Right lobe of liver (tissue), 6 donors: ENCODE measurements around the gene ZFYVE1. TPM values are rescaled to one million over a fixed set of nuclear protein-coding genes. Genes with fewer than 3 reads are reported as not detected.

Experiments used
- ATAC-seq, 4 donors: fragments of 200-7000 bp; cut with Tn5 transposase; one replicate each; pipeline ENCODE4 v1.9.1; 2020; ENCODE audit warnings: mild to moderate bottlenecking in 4 of 4, moderate library complexity in 4 of 4
- DNase-seq, 3 donors: peaks; one replicate each; pipeline ENCODE4 v3.0.0-alpha.2; 2020
- H3K27ac ChIP-seq, 3 donors: fragments of 200-600 bp; one replicate each; pipeline ENCODE4 v1.8.0; 2022
- H3K27me3 ChIP-seq, 2 donors: fragments of 200-600 bp; one replicate each; pipeline ENCODE4 v1.8.0; 2022
- H3K36me3 ChIP-seq, 4 donors: fragments of 200-600 bp; sonication (generic) in 1 of 4; one replicate each; pipeline versions ENCODE4 v1.5.1 to v1.8.0; 2017 to 2022; ENCODE audit warnings: control low read depth in 1 of 4
- H3K4me1 ChIP-seq, 4 donors: fragments of 200-600 bp; sonication (generic) in 1 of 4; one replicate each; pipeline versions ENCODE4 v1.5.1 to v1.8.0; 2017 to 2022; ENCODE audit warnings: control low read depth in 1 of 4
- H3K4me3 ChIP-seq, 3 donors: fragments of 200-600 bp; one replicate each; pipeline ENCODE4 v1.8.0; 2022
- H3K9me3 ChIP-seq, 4 donors: fragments of 200-600 bp; sonication (generic) in 1 of 4; one replicate each; pipeline versions ENCODE4 v1.5.1 to v1.8.0; 2017 to 2022; ENCODE audit warnings: control low read depth in 1 of 4
- CTCF ChIP-seq, 4 donors: fragments of 200-600 bp in 3 of 4; fragments of 450-650 bp in 1 of 4; IDR thresholded peaks; one replicate each; pipeline versions ENCODE4 v1.5.1 to v1.8.0; 2016 to 2022; ENCODE audit warnings: antibody characterized with exemption in 4 of 4, mild to moderate bottlenecking in 2 of 4
- POLR2A ChIP-seq: fragments of 450-650 bp; IDR thresholded peaks from one replicate; pipeline ENCODE4 v1.6.1; 2017; ENCODE audit warnings: antibody characterized with exemption, mild to moderate bottlenecking
- WGBS: methylation state at CpG from one replicate; pipeline ENCODE4 v1.1.6; 2018; ENCODE audit warnings: low coverage, low lambda C conversion rate; ENCODE audit not compliant: insufficient coverage; ENCODE audit errors: missing lambda C conversion rate; 5-methylcytosine and 5-hydroxymethylcytosine counted together
- intact Hi-C, 2 donors: fragments of 100-400 bp; cut with DNase I; formaldehyde crosslinking; loops; one replicate each; pipeline versions ENCODE4 v1.11.2 to v1.14.1; 2022
- total RNA-seq, 6 experiments: library from RNA; depleted of rRNA in 2 of 6; stranded (reverse); fragments of >200 nt in 2 of 6; fragmentation: NEBNext Ultra II Directional in 3 of 6; extraction: Animal tissue kit (Norgen Biotek cat#: 25700) in 3 of 6; gene quantifications; one replicate each; pipeline versions ENCODE4 v1.1.0 to v1.2.4, GENCODE V29; 2016 to 2023
- donor health status: DM: no; HTN: yes; CAD: no.
- donor health status: DM: no; HTN: no; CAD: no.
- donor health status: DM: no; HTN: no; CAD: no.
- donor health status: DM: no; HTN: yes; CAD: no.
- donor health status: DM: no; HTN: yes; CAD: no.

ZFYVE1 gene
- total RNA-seq, 6 experiments from 2014 or later, result 9.9 to 14.3 (median 11.4) TPM

- H3K27me3 ChIP-seq, result no peaks in the 10 kb centered on the region
- H3K9me3 ChIP-seq, result no peaks in the 10 kb centered on the region
- TF ChIP-seq POLR2A, result no peak
- no peak for TF ChIP-seq CTCF (IDR thresholded peaks at IDR 0.05)
- DNase-seq (no peak), ATAC-seq (no peak)
- intact Hi-C loops, result no loop called here
- H3K36me3 ChIP-seq, result peaks cover 0 to 13% (median 9%) of the 10 kb centered on the region in 4 donors
- H3K27ac ChIP-seq, result peak overlapping the region in 1 of 3 donors; percentile 39
- peaks cover 0 to 26% (median 12%) of the 10 kb centered on the region in 4 donors for H3K4me1 ChIP-seq
- H3K4me3 ChIP-seq, result no peak overlapping the region
Measured at GRCh38 chr14:73027984-73028383, 1.1 kb upstream of the ZFYVE1 start.

GRCh38 chr14:73027546-73027945, 640 bp upstream of the ZFYVE1 start:
- WGBS, result 35% methylated on average over 3 of the region's 3 CpGs
- intact Hi-C loops, result no loop called here
- no peak for TF ChIP-seq POLR2A
- TF ChIP-seq CTCF (IDR thresholded peaks at IDR 0.05), result no peak
- Histone ChIP-seq H3K4me3 (peak overlapping the region; percentile 83 to 89 (median 86)), H3K36me3 (peaks cover 0 to 16% (median 9%) of the 10 kb centered on the region in 4 donors), H3K27me3 (no peaks in the 10 kb centered on the region), H3K27ac (peak overlapping the region in 1 of 3 donors; percentile 39), H3K9me3 (no peaks in the 10 kb centered on the region), H3K4me1 (peaks cover 0 to 26% (median 12%) of the 10 kb centered on the region in 4 donors)
- no peak for ATAC-seq
- DNase-seq, result no peak

DNA sequence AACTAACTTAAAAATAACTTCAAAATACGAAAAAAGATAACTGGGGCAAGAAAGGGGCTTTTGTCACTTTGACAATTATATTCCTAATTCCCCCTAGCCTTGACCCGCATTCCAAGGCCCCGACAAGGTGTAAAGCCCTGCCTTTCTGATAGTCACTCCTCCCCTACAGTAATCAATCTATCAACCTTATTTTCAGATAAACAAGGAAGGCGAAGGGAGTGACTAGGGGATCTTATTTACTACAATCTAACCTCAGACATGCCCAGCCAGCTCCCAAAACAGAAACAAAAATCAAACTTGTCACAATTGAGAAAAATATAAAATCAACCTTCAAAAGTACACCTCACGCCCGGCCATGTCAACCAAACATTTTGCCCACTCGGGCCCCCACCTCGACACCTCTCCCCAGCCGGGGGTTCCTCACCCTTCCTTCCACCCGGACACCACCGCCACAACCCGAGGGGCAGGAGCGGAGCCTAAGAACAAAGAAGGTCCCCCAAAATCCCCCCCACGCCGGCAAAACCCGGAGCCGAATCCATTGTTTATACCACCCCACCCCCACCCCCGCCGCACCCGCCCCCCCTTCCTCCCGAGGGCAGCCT, 562 bp downstream of the ZFYVE1 start:
- WGBS, result under 1% methylated on average over 21 of the region's 21 CpGs
- Histone ChIP-seq H3K4me1 (peaks cover 0 to 26% (median 12%) of the 10 kb centered on the region in 4 donors), H3K27ac (peak overlapping the region; percentile 68 to 87 (median 78)), H3K9me3 (no peaks in the 10 kb centered on the region), H3K36me3 (peaks cover 5 to 20% (median 9%) of the 10 kb centered on the region in 4 donors), H3K27me3 (no peaks in the 10 kb centered on the region), H3K4me3 (peak overlapping the region; percentile 83 to 89 (median 86))
- TF ChIP-seq POLR2A, result no peak
- no peak for TF ChIP-seq CTCF (IDR thresholded peaks at IDR 0.05)
- DNase-seq (no peak), ATAC-seq (no peak)
- intact Hi-C loops, result no loop called here

GRCh38 chr14:73025544-73025943, 1.4 kb downstream of the ZFYVE1 start:
- Histone ChIP-seq H3K36me3 (peaks cover 5 to 20% (median 9%) of the 10 kb centered on the region in 4 donors), H3K4me1 (peaks cover 0 to 26% (median 12%) of the 10 kb centered on the region in 4 donors), H3K9me3 (no peaks in the 10 kb centered on the region), H3K27ac (no peak overlapping the region), H3K4me3 (no peak overlapping the region), H3K27me3 (no peaks in the 10 kb centered on the region)
- TF ChIP-seq CTCF (IDR thresholded peaks at IDR 0.05) (no peak), POLR2A (no peak)
- intact Hi-C loops, result no loop called here
- 36% methylated on average over 1 of the region's 3 CpGs for WGBS
- DNase-seq, result no peak
- ATAC-seq, result no peak
